ENCODE measurements around the gene SERTAD3.

GRCh38 chr19:40492274-40492673, 48.1 kb upstream of the SERTAD3 start:
- TF ChIP-seq TEAD4 (IDR thresholded peaks at IDR 0.05; ENCODE audit: borderline replicate concordance, insufficient read depth) (no peak), FOXM1 (IDR thresholded peaks at IDR 0.05; ENCODE audit: low read depth) (no peak), RAD21 (IDR thresholded peaks at IDR 0.05; ENCODE audit: low read length) (no peak)
- TF ChIP-seq, protein P1, sequence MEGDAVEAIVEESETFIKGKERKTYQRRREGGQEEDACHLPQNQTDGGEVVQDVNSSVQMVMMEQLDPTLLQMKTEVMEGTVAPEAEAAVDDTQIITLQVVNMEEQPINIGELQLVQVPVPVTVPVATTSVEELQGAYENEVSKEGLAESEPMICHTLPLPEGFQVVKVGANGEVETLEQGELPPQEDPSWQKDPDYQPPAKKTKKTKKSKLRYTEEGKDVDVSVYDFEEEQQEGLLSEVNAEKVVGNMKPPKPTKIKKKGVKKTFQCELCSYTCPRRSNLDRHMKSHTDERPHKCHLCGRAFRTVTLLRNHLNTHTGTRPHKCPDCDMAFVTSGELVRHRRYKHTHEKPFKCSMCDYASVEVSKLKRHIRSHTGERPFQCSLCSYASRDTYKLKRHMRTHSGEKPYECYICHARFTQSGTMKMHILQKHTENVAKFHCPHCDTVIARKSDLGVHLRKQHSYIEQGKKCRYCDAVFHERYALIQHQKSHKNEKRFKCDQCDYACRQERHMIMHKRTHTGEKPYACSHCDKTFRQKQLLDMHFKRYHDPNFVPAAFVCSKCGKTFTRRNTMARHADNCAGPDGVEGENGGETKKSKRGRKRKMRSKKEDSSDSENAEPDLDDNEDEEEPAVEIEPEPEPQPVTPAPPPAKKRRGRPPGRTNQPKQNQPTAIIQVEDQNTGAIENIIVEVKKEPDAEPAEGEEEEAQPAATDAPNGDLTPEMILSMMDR (IDR thresholded peaks at IDR 0.05) = no peak

Measured in SK-N-SH (cell line).